Neural crest cell (in vitro differentiated cells): ENCODE data around the gene DNASE1L3. TPM values are rescaled to one million over a fixed set of nuclear protein-coding genes. Genes with fewer than 3 reads are reported as not detected.

Source experiments
- DNase-seq: peaks from one replicate; pipeline ENCODE4 v3.0.0; 2021; ENCODE audit warnings: low read depth, mixed read lengths, low spot score
- H3K27ac Mint-ChIP-seq: one replicate; pipeline ENCODE4 v1.8.0; 2021; ENCODE audit warnings: mild to moderate bottlenecking, mixed read lengths; ENCODE audit not compliant: unreplicated experiment
- H3K27me3 Mint-ChIP-seq: 2 replicates; pipeline ENCODE4 v1.8.0; 2021; ENCODE audit warnings: low read depth, mild to moderate bottlenecking, mixed read lengths
- H3K36me3 Mint-ChIP-seq: 2 replicates; pipeline ENCODE4 v1.8.0; 2021; ENCODE audit warnings: low read depth, mild to moderate bottlenecking, mixed read lengths
- H3K4me1 Mint-ChIP-seq: 2 replicates; pipeline ENCODE4 v1.8.0; 2021; ENCODE audit warnings: mixed read lengths
- H3K4me3 Mint-ChIP-seq: one replicate; pipeline ENCODE4 v1.8.0; 2021; ENCODE audit warnings: mild to moderate bottlenecking, mixed read lengths
- H3K9me3 Mint-ChIP-seq: 2 replicates; pipeline ENCODE4 v1.8.0; 2021; ENCODE audit warnings: mixed read lengths
- total RNA-seq: library from RNA; stranded (reverse); gene quantifications from 2 replicates; pipeline ENCODE4 v1.2.1, GENCODE V29; 2021
- TF ChIP-seq, protein P1 (sequence below): fragments of 200-600 bp; sonication (generic); conservative IDR thresholded peaks from 2 replicates; pipeline ENCODE4 v1.5.0; 2021; ENCODE audit warnings: antibody characterized with exemption, mild to moderate bottlenecking

Gene DNASE1L3
- total RNA-seq, 1 donor from 2014 or later = not detected

DNA sequence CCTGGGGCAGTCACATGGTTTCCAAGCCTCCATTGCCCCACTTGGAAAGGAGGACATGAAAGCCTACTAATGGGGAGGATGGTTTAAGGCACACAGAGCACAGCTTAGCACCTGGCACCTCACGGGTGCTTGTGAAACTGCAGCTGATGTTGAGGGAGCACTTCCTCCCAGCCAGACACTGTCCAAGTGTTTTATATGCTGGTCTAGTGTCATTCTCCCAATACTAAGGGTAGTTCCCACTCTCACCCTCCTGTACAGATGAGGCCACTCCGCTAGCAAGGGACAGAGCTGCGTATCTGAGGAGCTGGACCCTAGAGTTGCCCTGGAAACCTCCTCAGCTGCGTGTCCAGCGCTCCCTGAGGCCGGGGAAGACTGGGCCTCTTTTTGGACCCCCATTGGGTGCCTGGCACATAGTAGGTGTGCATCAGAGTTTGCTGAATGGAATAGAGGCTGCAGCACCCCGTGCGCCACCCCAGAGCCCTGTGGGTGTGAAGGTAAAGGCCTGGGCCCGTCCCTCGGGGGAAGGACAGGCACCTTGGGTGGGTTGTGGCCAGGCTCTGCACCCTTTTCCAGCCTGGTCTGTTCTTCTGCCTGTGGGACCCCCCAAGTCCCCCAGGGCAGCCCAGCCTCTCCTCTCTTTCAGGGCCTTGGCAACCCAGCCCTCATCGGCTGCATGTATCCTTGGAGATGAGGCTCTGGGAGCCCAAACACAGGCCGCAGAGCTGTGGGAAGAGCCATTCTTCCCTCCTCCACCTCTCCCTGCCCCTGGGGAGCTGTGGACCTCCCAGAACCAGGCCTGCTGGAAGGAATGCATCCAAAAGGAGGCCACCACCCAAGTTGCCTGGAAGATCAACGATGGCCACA is 31.3 kb downstream of the DNASE1L3 start:
- peaks cover 12% of the 10 kb centered on the region for H3K4me1 Mint-ChIP-seq
- no peak for DNase-seq
- H3K36me3 Mint-ChIP-seq = no peaks in the 10 kb centered on the region
- TF ChIP-seq, protein P1, sequence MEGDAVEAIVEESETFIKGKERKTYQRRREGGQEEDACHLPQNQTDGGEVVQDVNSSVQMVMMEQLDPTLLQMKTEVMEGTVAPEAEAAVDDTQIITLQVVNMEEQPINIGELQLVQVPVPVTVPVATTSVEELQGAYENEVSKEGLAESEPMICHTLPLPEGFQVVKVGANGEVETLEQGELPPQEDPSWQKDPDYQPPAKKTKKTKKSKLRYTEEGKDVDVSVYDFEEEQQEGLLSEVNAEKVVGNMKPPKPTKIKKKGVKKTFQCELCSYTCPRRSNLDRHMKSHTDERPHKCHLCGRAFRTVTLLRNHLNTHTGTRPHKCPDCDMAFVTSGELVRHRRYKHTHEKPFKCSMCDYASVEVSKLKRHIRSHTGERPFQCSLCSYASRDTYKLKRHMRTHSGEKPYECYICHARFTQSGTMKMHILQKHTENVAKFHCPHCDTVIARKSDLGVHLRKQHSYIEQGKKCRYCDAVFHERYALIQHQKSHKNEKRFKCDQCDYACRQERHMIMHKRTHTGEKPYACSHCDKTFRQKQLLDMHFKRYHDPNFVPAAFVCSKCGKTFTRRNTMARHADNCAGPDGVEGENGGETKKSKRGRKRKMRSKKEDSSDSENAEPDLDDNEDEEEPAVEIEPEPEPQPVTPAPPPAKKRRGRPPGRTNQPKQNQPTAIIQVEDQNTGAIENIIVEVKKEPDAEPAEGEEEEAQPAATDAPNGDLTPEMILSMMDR = no peak
- no peak overlapping the region for H3K4me3 Mint-ChIP-seq
- H3K9me3 Mint-ChIP-seq = no peaks in the 10 kb centered on the region
- peaks cover 10% of the 10 kb centered on the region for H3K27me3 Mint-ChIP-seq
- no peak overlapping the region for H3K27ac Mint-ChIP-seq

DNA sequence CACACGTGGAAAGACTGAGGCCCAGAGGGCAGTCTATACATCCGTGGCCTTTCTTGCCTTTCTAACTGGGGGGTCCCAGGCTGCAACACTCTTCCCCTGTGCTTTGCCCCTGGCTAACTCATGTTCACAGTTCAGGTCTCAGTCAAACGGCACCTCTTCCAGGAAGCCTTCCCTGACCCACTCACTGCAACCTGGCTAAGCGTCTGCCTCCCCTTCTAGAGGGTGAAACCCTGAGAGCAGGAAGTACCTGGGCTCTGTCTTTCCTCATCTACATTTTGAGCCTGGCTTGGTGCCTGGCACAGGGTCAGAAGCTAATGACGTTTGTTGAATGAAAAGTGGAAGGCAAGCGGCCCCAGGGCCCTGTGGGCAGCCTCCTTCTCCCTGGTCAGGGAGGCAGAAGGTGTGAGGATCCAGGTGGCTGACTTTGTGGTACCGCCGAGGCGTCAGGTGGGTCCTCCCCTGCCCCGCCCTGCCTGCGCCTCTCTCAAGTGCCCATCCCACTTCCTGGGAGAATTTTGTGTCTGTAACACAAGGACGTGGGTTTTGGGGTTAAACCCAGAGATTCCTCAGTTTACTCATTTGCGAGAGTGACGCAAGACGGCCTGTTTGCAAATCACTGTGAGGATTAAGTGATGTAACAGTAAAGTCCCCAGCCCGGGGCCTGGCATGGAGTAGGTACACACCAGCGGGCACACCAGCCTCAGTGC is 32.1 kb downstream of the DNASE1L3 start:
- H3K4me1 Mint-ChIP-seq = peaks cover 17% of the 10 kb centered on the region
- no peaks in the 10 kb centered on the region for H3K9me3 Mint-ChIP-seq
- no peak overlapping the region for H3K27ac Mint-ChIP-seq
- TF ChIP-seq, protein P1 = no peak
- no peak overlapping the region for H3K4me3 Mint-ChIP-seq
- no peaks in the 10 kb centered on the region for H3K36me3 Mint-ChIP-seq
- H3K27me3 Mint-ChIP-seq = peaks cover 9% of the 10 kb centered on the region
- DNase-seq = no peak

DNA sequence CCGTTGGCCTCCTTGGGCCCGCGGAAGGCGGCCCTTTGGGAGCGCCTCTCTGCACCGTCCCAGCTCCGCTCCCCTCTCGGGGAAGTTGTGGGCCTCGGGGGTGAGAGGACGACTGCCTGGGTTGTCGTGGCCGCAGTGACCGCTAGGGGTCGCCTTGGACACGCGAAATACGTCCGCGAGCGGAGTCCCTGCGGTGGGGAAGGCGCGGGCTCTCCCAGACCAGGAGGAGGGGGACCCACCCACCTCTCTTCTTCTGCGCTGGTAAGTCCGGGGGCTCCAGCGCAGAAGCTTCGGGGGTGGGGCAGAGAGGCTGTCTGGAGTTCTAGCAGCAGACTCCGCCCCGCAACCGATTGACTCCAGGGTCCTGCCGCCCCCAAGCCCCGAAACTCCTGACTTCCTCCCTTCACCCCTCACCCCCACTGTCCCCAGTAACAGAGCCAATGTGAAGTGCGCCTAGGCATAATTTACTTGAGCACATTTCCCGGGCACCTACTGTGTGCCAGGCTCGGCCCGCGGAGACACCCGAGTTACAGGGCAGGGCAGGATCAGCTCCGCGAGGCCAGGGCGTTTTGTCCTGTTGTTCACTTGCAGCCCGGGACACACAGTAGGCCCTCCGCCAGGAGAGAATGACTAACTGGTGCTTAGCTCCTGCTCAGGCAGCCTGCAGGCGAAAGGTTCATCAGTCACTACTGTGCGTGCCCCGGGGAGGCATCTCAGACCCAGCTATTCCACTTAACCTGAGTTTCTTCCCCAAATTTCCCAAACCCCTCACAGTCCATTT is 32.8 kb downstream of the DNASE1L3 start:
- TF ChIP-seq, protein P1 = peak; percentile 97
- peak overlapping the region; percentile 47 for H3K4me3 Mint-ChIP-seq
- peaks cover 7% of the 10 kb centered on the region for H3K27me3 Mint-ChIP-seq
- H3K36me3 Mint-ChIP-seq = no peaks in the 10 kb centered on the region
- H3K27ac Mint-ChIP-seq = peak overlapping the region; percentile 75
- peak; percentile 99 for DNase-seq
- H3K9me3 Mint-ChIP-seq = no peaks in the 10 kb centered on the region
- peaks cover 17% of the 10 kb centered on the region for H3K4me1 Mint-ChIP-seq

DNA sequence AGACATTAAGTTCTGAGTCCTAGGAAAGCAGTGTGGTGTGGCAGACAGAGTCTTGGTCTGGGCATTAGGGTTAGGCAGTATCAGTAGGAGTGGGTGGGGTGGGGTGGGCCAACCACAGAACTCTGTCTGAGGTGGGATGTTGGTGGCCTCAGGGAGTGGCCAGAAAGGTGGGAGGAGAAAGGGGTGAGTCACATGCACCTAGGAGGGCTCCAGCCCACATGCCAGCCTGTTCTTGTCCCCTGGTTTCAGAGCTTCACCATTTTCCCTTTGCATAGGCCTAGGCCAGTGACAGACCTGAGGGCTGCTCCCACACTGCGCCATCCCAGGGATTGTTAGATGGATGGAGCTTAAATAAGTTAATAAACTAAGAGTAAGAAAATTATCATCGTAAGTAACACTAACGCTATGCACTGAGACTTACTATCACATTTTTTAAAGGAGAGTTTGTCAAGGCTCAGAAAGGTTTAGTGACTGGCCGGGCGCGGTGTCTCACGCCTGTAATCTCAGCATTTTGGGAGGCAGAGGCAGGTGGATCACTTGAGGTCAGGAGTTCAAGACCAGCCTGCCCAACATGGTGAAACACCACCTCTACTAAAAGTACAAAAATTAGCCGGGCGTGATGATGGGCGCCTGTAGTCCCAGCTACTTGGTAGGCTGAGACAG is 33.8 kb downstream of the DNASE1L3 start:
- Mint-ChIP-seq H3K4me3 (no peak overlapping the region), H3K9me3 (no peaks in the 10 kb centered on the region), H3K36me3 (no peaks in the 10 kb centered on the region), H3K4me1 (peaks cover 17% of the 10 kb centered on the region), H3K27ac (no peak overlapping the region), H3K27me3 (peaks cover 7% of the 10 kb centered on the region)
- TF ChIP-seq, protein P1 = no peak
- DNase-seq = no peak

DNA sequence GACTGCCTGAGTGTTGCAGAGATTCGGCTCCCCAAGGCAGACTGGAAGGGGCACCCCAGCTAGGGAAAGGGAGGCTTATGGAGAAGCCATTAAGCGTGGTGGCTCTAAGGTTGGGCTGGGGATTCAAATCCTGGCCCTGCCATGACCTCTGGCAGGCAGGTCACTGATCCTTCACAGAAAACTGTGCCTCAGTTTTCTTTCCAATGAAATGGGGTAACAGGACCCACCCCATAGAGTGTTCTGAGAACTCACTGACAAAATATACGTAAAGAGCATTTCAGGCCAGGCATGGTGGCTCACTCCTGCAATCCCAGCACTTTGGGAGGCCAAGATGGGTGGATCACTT is 34.6 kb downstream of the DNASE1L3 start:
- peaks cover 4% of the 10 kb centered on the region for H3K27me3 Mint-ChIP-seq
- no peak overlapping the region for H3K4me3 Mint-ChIP-seq
- TF ChIP-seq, protein P1 = no peak
- H3K36me3 Mint-ChIP-seq = no peaks in the 10 kb centered on the region
- no peaks in the 10 kb centered on the region for H3K9me3 Mint-ChIP-seq
- no peak for DNase-seq
- H3K27ac Mint-ChIP-seq = no peak overlapping the region
- peaks cover 17% of the 10 kb centered on the region for H3K4me1 Mint-ChIP-seq
